Germinal center (tissue), 1 donor: Measurements from ENCODE around the gene PNMA6E.
"Not testable (repeated sequence)": the region's sequence is repeated elsewhere in the genome, so short reads cannot be mapped to it uniquely, and the experiment has no call there.

ENCODE experiments used
- DNase-seq: peaks from one replicate; pipeline ENCODE4 v3.0.0; 2012; ENCODE audit warnings: mixed read lengths, low spot score

PNMA6E gene

GRCh38 chrX:153408221-153408721, 7.1 kb upstream of the PNMA6E start:
- DNase-seq: no peak

- no peak for DNase-seq
Observed at GRCh38 chrX:153407736-153408135, 6.6 kb upstream of the PNMA6E start.

DNA sequence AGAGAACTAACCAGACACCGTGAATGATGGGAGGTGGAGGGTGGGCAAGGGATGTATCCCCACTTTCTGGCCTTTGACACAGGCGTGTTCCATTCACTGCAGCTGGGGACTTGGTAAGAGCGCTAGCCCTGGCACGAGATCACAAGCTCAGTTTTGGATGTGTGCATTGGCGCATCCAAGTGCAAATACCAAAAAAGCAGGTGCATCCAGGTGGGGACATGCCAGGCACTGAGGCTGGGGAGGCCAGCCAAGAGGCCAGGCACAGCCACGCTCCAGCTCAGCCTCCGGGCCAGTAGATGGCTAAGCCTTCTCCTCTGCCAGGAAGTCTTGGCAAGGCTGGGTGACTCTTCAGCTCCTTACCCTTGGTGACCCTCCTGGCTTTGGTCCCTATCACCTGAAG, 5.8 kb upstream of the PNMA6E start:
- no peak for DNase-seq

DNA sequence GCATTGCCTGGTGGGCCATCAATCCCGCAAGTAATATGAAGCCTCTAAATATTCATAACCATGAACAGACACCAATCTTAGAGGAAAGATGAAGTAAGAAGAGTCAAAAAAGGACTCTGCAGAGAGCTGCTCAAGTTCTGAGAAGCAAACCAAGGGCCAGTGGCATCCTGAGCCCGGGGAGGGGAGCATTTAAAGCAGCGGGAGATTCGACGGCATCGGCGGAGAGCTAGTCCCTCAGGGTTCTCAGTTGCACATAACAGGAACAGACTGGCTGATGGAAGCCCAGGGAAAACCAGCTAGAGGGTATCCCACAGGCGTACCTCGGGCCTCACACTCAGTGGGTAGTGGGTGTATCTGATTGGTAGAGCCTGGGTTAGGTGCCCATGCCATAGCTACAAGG, 4.9 kb upstream of the PNMA6E start:
- no peak for DNase-seq

- no peak for DNase-seq
Observed at GRCh38 chrX:153405426-153405825, 4.3 kb upstream of the PNMA6E start.

DNA sequence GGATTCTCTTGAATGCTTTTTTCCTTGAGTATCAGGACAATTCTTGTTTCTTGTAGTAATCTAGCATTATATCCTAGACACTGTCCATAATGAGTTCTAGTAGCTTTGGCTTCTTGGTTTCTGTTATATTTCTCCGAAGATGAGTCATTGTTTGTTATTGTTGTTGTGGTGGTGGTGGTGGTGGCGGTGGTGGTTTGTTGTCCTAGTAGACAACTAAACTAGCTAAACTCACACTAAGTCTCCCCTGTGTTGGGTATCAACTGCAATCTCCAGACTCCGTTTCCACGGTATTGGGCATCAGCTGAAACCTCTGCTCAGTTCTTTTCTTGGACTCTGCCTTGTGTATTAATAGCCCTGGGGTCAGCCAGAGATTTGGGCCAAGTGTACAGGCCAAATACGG, 3.2 kb upstream of the PNMA6E start:
- not testable (repeated sequence) for DNase-seq

DNA sequence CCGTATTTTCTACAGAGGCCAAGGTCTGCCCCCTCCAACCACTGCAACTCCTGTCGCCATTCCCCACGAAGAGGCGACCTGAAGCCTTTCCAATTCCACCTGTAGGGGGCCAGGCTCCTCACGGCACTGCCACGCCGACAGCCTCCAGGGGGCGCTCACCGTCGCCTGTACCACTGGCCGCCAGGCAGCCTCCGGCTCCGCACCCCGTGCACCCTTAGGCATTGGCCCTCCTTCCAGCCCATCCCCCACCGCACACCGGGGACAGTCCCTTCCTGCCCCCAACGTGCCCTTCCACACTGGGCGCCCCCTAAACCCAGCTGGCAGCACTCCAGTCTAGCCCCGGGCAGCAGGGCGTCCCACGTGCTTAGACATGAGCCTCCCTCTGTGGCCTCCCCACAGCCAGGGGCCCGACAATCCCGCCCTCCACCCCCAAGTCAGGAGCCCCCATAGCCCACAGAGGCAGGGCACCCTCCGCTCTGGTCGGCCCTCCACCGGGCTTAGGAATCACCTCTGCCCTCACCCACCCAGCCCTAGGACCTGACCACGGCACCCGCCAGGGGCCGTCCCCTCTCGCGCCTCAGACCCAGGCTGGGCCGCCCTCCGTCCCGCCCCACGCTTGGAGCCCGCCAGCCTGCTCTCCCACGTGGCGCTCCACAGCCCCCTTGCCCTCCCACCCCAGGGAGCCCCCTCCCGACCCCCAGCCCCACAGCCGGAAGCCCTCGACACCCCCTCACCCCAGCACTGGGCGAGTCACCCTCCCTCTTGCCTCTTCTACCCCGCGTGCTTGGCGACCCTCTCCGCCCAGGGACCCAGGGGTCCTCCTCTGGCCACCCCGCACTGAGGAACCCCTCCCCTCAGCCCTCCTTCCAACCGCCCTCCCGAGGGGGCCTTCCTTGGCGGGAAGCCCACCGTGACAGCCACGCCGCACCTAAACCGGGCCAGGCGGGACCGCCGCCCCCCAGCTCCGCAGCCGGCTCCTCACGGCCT, 711 bp downstream of the PNMA6E start:
- peak; percentile 75 for DNase-seq

DNA sequence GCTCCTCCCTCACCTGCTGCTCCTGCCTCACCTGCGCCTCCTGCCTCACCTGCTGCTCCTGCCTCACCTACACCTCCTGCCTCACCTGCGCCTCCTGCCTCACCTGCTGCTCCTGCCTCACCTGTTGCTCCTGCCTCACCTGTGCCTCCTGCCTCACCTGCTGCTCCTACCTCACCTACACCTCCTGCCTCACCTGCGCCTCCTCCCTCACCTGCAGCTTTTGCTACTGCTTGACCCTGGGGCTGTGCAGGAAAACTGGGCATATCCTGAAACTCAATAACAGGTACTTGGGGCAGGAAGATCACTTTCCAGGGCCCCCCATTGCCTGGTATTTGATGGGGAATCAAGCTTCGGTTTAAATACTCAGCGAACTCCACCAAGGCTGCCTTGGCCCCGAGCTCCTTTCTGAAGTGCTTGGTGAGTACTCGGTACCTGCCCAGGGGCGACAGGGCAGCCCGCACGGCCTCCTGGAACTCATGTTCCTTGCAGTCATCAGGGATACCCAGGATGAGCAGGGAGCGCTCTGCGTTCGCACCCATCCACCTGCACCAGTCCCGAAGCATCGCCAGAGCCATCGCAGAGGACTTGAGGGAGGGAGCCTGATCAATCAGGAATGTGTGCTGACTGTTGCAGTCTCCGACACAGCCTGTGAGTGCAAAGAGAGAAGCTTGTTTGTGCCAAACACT, 2.7 kb downstream of the PNMA6E start:
- DNase-seq: no peak

DNA sequence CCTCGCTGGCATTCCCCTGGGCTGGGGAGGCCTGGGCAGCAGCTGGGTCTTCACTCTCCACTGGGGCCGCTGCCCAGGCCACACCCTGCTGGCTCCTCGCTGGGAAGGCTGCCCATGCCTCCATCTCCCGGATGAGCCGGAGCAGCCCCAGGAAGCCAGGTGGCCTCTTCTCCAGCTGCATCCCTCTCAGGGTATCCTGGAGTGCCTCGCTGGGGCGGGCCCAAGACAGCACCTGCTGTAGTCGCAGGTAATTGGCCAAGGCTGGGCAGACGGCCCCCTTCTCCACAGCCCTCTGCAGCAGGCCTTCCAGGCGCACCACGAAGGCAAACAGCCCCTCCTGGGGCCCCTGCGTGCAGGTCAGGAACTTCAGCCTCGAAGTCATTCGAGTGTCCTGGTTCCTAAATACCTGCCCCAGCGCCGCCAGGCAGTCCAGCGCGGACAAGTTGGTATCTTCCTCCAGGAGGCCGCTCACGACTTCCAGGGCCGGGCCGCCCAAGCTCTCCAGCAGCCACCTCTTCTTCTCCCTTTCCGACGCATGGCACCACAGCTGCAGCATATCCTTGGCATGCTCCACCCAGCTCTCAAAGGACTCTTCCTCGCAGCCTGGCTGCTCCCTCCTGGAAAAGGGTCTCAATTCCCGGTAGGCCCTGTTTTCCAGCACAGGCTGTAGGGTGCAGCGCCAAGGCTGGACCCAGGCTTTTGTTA, 3.7 kb downstream of the PNMA6E start:
- no peak for DNase-seq

GRCh38 chrX:153396320-153397195, 4.6 kb downstream of the PNMA6E start:
- DNase-seq: no peak

- no peak for DNase-seq
Observed at GRCh38 chrX:153395613-153396319, 5.4 kb downstream of the PNMA6E start.

DNA sequence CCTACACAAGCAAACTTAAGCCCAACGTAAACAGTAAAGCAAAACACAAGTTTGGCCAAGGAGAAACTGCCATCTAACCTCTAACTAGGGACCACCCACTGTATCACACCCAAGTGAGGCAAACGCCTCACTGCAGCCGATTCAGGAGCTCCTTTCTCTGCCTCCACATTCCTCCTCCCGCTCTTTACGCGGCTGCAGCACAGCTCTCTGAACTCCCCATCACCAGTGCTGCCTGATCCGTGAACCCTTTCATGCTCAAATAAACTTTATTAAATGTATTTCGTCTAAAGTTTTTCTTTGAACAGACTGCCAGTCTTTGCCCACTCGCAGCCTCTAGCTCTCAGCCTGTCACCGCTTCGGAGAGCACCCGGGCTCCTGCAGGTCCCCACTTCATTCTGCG, 6.5 kb downstream of the PNMA6E start:
- no peak for DNase-seq

GRCh38 chrX:153392642-153393321, 8.4 kb downstream of the PNMA6E start:
- DNase-seq: no peak

GRCh38 chrX:153389460-153389768, 11.7 kb downstream of the PNMA6E start:
- not testable (repeated sequence) for DNase-seq

GRCh38 chrX:153388722-153389459, 12.3 kb downstream of the PNMA6E start:
- DNase-seq: no peak

DNA sequence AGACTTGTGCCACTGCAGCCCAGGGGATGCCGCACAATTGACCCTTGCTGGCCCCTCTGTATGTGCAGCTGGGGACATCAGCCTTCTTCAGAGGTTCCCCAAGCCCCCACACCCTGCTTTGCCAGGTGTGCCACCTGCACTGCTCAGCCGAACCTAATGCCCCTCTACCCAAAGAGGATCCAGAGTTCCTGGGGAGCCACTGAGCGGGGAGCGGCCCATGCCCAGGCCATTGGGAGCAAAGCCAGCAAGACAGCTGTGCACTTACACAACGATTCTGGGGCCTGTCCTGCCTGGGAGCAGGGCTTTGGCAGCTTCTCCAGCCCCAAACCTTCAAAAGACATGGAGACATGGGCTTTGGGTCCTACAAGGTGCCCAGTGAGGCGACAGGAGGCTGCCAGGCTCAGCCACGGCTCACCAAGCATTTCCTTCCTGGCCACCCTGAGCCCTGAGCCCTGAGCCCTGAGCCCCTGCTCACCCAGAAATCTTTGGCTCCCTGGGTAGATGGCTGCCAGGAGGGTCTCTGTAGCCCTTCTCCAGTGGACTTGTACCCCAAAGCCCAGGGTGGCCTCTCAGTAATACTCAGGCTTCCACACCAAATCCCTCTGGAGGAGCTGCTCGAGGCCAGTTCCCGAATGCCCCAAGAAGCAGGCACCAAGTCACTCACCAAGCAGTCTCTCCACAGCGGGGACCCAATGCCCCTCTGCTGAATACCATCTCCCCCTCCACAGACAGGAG, 13.0 kb downstream of the PNMA6E start:
- DNase-seq: no peak

DNA sequence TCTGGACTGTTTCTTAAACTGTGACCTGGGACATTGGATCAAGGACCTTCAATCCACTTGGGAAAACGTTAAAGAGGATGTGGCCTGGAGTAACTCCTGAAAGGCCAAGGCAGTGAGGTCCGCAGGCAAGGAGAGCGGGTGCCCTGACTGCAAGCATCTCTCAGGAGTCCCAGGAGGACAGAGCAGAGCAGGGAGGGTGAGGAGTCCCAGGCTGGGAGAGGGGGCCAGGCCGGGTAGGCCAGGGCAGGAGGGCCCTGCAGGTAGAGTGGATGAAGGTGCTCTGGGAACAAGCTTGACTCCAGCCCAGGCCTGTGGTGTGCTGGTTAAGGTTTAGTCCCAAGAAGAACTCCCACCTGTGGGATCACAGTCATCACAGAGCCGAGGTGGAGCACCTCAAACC, 13.8 kb downstream of the PNMA6E start:
- DNase-seq: no peak

DNA sequence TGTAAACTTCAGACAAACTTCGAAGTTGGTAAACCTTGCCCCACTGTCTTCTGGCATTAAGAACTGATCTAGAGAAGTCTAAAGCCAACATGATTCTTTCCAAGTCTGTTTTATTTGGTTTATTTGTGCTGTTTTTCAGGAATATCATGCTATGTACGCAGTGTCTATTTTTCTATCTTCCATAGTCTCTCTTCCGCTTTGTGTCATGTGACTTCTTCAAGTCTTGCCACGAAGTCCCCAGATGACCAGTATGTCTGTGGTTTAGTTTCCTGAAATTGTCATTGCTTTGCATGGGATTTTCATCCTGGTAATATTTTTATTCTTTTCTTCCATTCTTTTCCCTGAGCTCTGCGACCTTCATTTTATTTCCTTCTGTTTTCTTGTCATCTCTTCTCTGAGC, 15.1 kb downstream of the PNMA6E start:
- no peak for DNase-seq

DNA sequence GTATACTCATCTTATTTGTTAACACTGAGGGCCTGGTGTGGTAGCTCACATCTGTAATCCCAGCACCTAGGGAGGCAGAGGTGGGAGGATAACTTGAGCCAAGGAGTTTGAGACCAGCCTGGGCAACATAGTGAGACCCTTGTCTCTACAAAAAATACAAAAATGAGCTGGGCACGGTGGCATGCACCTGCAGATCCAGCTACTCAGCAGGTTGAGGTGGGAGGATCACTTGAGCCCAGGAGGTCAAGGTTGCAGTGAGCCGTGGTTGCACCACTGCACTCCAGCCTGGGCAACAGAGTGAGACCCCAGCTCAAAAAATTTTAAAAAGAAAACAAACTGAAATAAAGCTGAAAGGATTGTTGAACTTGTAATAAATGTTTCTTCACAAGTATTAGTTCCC, 16.2 kb downstream of the PNMA6E start:
- not testable (repeated sequence) for DNase-seq
